ACC112 (cell line): ENCODE measurements around the gene IRF3.

Experiments used
- H2AFZ ChIP-seq: fragments of 200-600 bp; sonication (generic); one replicate; pipeline ENCODE4 v1.6.0; 2017; ENCODE audit warnings: antibody characterized with exemption, low read length; ENCODE audit not compliant: unreplicated experiment
- H3K27ac ChIP-seq: fragments of 200-600 bp; sonication (generic); 2 replicates; pipeline ENCODE4 v1.5.1; 2014; ENCODE audit warnings: low read depth, mild to moderate bottlenecking, antibody characterized with exemption, low read length, moderate library complexity
- H3K27me3 ChIP-seq: fragments of 200-600 bp; sonication (generic); 2 replicates; pipeline ENCODE4 v1.6.1; 2014; ENCODE audit warnings: mild to moderate bottlenecking, antibody characterized with exemption, low read length, moderate library complexity, mixed read lengths; ENCODE audit not compliant: insufficient read depth
- H3K36me3 ChIP-seq: fragments of 200-600 bp; sonication (generic); 2 replicates; pipeline ENCODE4 v1.6.1; 2016; ENCODE audit warnings: mild to moderate bottlenecking, antibody characterized with exemption, low read length, moderate library complexity, mixed read lengths; ENCODE audit not compliant: insufficient read depth
- H3K4me1 ChIP-seq: fragments of 200-600 bp; sonication (generic); one replicate; pipeline ENCODE4 v1.6.1; 2016; ENCODE audit warnings: low read length, mixed read lengths; ENCODE audit not compliant: insufficient read depth, unreplicated experiment, control insufficient read depth
- H3K4me3 ChIP-seq: fragments of 200-600 bp; sonication (generic); 2 replicates; pipeline ENCODE4 v1.5.1; 2014; ENCODE audit warnings: mild to moderate bottlenecking, low read depth, low read length
- H3K79me2 ChIP-seq: fragments of 200-600 bp; sonication (generic); one replicate; pipeline ENCODE4 v1.6.0; 2016; ENCODE audit warnings: low read length; ENCODE audit not compliant: control insufficient read depth, unreplicated experiment, insufficient read depth

IRF3 gene, protein sequence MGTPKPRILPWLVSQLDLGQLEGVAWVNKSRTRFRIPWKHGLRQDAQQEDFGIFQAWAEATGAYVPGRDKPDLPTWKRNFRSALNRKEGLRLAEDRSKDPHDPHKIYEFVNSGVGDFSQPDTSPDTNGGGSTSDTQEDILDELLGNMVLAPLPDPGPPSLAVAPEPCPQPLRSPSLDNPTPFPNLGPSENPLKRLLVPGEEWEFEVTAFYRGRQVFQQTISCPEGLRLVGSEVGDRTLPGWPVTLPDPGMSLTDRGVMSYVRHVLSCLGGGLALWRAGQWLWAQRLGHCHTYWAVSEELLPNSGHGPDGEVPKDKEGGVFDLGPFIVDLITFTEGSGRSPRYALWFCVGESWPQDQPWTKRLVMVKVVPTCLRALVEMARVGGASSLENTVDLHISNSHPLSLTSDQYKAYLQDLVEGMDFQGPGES

DNA sequence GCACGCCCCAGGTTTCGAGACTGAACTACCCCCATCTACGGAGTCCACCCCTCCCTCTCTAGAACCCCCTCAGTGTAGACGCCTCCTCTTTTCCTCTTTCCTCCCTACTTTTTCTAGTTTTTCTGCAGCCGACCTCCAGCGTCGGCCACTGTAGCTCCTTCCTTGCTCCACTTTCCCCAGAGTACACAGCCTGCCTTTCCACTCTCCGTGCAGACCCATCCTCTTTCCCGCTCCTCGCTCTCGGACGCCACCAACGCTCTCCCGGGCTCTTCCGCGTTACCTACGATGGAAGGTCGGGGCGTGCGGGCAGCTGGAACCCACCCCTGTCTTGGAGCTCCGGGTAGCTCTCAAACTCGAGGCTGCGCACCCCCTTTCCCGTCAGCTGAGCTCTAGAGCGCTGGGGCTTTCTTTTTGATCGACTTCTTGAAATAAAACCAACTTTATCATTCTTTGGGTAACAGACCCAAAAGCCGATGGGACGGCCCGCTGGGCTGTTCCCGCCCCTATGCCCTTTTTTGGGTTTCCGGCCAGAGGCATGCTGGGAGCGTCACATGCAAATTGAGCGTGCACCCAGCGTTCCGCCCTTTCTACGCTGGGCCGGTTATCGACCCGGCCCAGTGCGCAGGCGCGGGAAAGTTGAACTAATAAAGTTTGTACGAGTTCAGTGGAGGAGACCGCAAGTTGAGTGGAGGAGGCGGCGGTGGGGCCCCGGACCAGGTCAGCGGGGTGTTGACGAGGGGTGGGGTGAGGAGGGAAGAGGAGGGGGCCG, at the start of gene IRF3, which contains the start of gene BCL2L12:
IRF3 (minus strand) TSS at position 507 of the 769 bp plus-strand sequence. CDS start 1,019 bp downstream, outside the sequence.
BCL2L12 (plus strand) TSS at position 583 of the 769 bp plus-strand sequence. CDS start 760 bp downstream, outside the sequence.
- no peaks in the 10 kb centered on the region for H3K27me3 ChIP-seq
- H3K4me3 ChIP-seq = peak within 1 kb of the TSS; percentile 90
- H3K27ac ChIP-seq = peak within 1 kb of the TSS; percentile 45
- H3K79me2 ChIP-seq = peaks cover 16% of the 10 kb centered on the region
- H2AFZ ChIP-seq = no peak within 1 kb of the TSS
- H3K4me1 ChIP-seq = peaks cover 4% of the 10 kb centered on the region
- 0 out of 2 replicates have a peak, but pooled peaks cover 3% of the 10 kb centered on the region for H3K36me3 ChIP-seq

DNA sequence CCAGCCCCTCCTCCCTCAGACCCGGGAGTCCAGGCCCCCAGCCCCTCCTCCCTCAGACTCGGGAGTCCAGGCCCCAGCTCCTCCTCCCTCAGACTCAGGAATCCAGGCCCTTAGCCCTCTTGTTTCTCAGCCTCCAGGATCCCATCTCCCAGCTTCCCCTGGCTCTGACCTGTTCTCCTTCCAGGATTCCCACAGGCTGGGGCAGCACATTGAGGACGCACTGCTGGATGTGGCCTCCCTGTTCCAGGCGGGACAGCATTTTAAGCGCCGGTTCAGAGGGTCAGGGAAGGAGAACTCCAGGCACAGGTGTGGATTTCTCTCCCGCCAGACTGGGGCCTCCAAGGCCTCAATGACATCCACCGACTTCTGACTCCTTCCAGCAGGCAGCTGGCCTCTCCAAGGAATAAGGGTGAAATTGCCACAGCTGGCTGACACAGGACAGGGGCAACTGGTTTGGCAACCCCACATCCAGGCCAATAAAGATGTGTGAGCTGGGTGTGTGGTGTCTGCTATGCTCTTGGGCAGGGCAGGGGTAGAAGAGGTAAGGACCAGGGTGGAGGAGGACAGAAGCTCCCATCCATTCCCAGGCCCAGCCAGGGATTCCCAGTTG, 47.7 kb upstream of the IRF3 start:
- Histone ChIP-seq H3K27ac (no peak overlapping the region), H3K79me2 (no peaks in the 10 kb centered on the region), H3K4me1 (peaks cover 9% of the 10 kb centered on the region), H3K27me3 (no peaks in the 10 kb centered on the region), H2AFZ (no peak overlapping the region), H3K36me3 (no peaks in the 10 kb centered on the region), H3K4me3 (no peak overlapping the region)

DNA sequence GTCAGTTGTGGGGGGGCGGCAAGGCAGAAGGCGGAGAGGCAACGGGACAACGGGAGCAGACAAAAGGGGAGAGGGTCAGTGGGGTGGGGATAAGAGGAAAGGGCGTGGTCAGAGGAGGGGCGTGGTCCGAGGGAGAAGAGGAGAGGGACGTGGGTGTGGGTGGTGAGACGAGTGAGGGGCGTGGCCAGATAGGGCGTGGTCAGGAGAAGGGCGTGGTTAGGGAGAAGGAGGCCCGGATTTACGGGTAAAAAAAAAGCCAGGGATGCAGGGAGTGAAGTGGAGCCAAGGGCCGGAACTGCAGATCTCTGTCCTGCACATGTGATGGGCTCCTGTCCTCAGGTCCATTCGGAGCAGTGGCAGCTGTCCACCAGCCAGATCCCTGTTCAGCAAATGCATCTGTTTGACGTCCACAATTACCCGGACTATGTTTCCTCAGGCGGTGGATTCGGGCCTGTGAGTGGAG, 46.8 kb upstream of the IRF3 start:
- Histone ChIP-seq H3K4me3 (no peak overlapping the region), H3K79me2 (no peaks in the 10 kb centered on the region), H2AFZ (no peak overlapping the region), H3K27ac (no peak overlapping the region), H3K36me3 (no peaks in the 10 kb centered on the region), H3K27me3 (no peaks in the 10 kb centered on the region), H3K4me1 (peaks cover 9% of the 10 kb centered on the region)

DNA sequence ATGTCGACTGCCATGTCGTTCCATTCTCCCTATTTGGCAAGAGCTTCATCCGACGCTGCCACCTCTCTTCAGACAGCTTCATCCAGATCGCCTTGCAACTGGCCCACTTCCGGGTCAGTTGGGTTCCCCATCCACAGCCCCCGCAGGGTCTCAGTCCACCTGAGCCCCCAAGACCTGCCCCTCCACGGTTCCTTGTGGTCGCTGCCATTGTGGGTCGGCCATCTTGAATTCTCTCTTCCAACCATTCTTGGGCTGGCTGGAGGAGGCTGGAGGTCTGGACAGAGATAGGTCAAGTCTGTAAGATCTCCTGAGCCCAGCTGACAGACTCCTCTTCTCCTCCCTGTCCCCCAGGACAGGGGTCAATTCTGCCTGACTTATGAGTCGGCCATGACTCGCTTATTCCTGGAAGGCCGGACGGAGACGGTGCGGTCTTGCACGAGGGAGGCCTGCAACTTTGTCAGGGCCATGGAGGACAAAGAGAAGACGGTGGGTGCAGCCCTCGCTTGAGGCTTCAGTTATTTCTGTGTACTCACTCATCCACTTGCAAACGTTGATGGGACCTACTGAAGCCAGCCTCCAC, 44.8 kb upstream of the IRF3 start:
- no peaks in the 10 kb centered on the region for H3K36me3 ChIP-seq
- H2AFZ ChIP-seq = no peak overlapping the region
- peaks cover 9% of the 10 kb centered on the region for H3K4me1 ChIP-seq
- H3K4me3 ChIP-seq = no peak overlapping the region
- peak overlapping the region; percentile 47 for H3K27ac ChIP-seq
- H3K27me3 ChIP-seq = no peaks in the 10 kb centered on the region
- H3K79me2 ChIP-seq = no peaks in the 10 kb centered on the region

DNA sequence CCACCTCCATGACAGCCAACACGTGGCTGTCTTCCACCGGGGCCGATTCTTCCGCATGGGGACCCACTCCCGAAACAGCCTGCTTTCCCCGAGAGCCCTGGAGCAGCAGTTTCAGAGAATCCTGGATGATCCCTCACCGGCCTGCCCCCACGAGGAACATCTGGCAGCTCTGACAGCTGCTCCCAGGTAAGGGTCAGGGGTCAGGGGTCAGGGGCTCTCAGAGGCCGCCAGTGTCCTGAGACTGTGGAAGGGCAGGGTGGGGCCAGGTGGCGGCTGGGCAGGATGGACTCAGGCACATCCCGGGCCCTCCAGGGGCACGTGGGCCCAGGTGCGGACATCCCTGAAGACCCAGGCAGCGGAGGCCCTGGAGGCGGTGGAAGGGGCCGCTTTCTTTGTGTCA, 40.3 kb upstream of the IRF3 start:
- H3K36me3 ChIP-seq = no peaks in the 10 kb centered on the region
- no peaks in the 10 kb centered on the region for H3K27me3 ChIP-seq
- H2AFZ ChIP-seq = no peak overlapping the region

DNA sequence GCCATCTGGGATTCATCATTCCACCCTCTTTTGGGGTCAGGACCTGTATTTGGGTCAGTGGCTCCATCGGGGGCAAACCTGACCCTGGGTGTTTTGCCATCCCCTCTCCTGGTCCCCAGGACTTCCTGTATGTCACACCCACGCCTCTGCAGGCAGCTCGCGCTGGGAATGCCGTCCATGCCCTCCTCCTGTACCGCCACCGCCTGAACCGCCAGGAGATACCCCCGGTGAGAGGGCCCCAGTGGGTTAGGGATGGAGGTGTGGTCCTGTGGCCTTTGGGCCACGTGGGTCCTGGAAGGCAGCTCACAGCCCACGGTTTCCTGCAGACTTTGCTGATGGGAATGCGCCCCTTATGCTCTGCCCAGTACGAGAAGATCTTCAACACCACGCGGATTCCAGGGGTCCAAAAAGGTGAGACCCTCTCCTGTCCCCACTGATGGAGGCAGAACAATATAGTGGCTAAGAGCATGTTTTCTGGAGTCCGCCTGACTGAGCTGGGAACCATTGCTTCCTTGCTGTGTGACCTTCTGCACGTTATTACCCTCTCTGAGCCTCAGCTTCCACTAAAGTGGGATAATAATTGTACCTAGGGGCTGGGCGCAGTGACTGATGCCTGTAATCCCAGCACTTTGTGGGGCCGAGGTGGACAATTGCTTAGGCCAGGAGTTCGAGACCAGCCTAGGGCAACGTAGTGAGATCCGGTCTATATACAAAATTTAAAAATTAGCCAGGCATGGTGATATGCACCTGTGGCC, 39.4 kb upstream of the IRF3 start:
- H3K36me3 ChIP-seq = no peaks in the 10 kb centered on the region
- no peak overlapping the region for H3K4me3 ChIP-seq
- no peak overlapping the region for H2AFZ ChIP-seq
- H3K27ac ChIP-seq = no peak overlapping the region
- H3K79me2 ChIP-seq = no peaks in the 10 kb centered on the region
- peaks cover under 1% of the 10 kb centered on the region for H3K4me1 ChIP-seq
- H3K27me3 ChIP-seq = no peaks in the 10 kb centered on the region

More for the DNA sequence above, 40.3 kb upstream of the IRF3 start:
- peaks cover 9% of the 10 kb centered on the region for H3K4me1 ChIP-seq
- H3K27ac ChIP-seq = no peak overlapping the region
- no peaks in the 10 kb centered on the region for H3K79me2 ChIP-seq
- H3K4me3 ChIP-seq = no peak overlapping the region

DNA sequence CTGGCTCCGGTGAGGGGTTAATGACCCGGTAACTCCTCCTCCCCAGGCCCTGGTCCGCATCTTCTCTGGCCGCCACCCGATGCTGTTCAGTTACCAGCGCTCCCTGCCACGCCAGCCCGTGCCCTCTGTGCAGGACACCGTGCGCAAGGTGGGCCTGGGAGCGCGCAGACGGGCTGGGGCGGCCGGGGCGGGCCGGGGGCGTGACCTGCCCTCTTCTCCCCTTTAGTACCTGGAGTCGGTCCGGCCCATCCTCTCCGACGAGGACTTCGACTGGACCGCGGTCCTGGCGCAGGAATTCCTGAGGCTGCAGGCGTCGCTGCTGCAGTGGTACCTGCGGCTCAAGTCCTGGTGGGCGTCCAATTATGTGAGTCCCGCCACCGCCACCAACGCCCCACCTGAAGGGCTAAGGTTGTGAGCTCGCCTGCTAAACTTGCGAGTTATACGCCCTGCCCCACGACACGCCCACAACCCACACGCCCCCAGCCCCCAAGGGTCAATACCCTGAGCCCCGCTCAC, 35.7 kb upstream of the IRF3 start:
- Histone ChIP-seq H3K27me3 (no peaks in the 10 kb centered on the region), H2AFZ (no peak overlapping the region), H3K4me1 (no peaks in the 10 kb centered on the region), H3K79me2 (no peaks in the 10 kb centered on the region), H3K27ac (no peak overlapping the region), H3K36me3 (no peaks in the 10 kb centered on the region), H3K4me3 (no peak overlapping the region)

DNA sequence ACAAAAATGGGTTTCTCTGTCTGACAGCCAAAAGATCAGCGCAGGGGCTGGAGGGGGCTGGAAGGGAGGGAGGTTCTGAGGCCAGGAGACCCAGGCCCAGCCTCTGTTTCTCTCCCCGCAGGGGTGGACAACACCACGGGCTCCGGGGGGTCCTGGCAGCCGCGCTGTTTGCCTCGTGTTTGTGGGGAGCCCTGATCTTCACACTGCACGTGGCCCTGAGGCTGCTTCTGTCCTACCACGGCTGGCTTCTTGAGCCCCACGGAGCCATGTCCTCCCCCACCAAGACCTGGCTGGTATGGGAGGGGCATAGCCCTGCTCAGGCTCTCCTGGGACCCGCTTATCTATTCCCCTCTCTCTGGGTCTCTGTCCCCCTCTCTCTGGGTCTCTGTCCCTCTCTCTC, 34.9 kb upstream of the IRF3 start:
- no peak overlapping the region for H2AFZ ChIP-seq
- H3K27ac ChIP-seq = no peak overlapping the region

DNA sequence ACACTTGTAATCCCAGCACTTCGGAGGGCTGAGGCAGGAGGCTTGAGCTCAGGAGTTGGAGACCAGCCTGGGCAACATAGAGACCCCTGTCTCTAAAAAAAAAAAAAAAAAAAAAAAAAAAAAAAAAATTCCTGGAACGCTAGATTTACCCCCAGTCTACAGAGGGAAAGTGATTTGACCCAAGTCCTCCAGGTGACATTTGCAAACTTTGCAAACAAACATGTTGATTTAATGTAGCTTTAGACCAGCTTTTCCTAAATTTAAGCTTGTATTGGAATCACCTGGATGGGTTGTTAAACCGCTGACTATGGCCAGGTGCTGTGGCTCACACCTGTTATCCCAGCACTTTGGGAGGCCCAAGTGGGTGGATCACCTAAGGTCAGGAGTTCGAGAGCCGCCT, 33.7 kb upstream of the IRF3 start:
- Histone ChIP-seq H3K4me1 (no peaks in the 10 kb centered on the region), H3K27ac (no peak overlapping the region), H3K36me3 (no peaks in the 10 kb centered on the region), H3K4me3 (no peak overlapping the region), H3K27me3 (no peaks in the 10 kb centered on the region), H2AFZ (no peak overlapping the region), H3K79me2 (no peaks in the 10 kb centered on the region)

More for the DNA sequence above, 34.9 kb upstream of the IRF3 start:
- Histone ChIP-seq H3K4me3 (no peak overlapping the region), H3K36me3 (no peaks in the 10 kb centered on the region), H3K79me2 (no peaks in the 10 kb centered on the region), H3K27me3 (no peaks in the 10 kb centered on the region), H3K4me1 (no peaks in the 10 kb centered on the region)
